GM23338 (cell line): ENCODE measurements around the gene ZNF536. TPM values are rescaled to one million over a fixed set of nuclear protein-coding genes. Genes with fewer than 3 reads are reported as not detected.
A peak's percentile ranks its signal among the peaks of the same experiment; 100 is the strongest.

ENCODE experiments used
- ATAC-seq: fragments of 200-7000 bp; cut with Tn5 transposase; 3 replicates; pipeline ENCODE4 v1.9.1; 2020
- DNase-seq: peaks from one replicate; pipeline ENCODE4 v3.0.0-alpha.2; 2015; ENCODE audit warnings: low spot score
- H2AFZ ChIP-seq: fragments of 200-600 bp; sonication (generic); 2 replicates; pipeline ENCODE4 v1.8.0; 2016; ENCODE audit warnings: antibody characterized with exemption, mild to moderate bottlenecking, moderate library complexity
- H3F3A ChIP-seq: fragments of 200-600 bp; sonication (generic); replicated peaks from 2 replicates; pipeline ENCODE4 v1.8.0; 2017; ENCODE audit warnings: antibody characterized with exemption, mixed run types, low read depth
- H3K27ac ChIP-seq: fragments of 200-600 bp; sonication (generic); 2 replicates; pipeline ENCODE4 v1.6.1; 2016; ENCODE audit warnings: low read depth
- H3K27me3 ChIP-seq: fragments of 200-600 bp; sonication (generic); 2 replicates; pipeline ENCODE4 v1.8.0; 2016; ENCODE audit warnings: mild to moderate bottlenecking, mixed run types, moderate library complexity; ENCODE audit not compliant: insufficient read depth
- H3K36me3 ChIP-seq: fragments of 200-600 bp; sonication (generic); 2 replicates; pipeline ENCODE4 v1.8.0; 2016; ENCODE audit warnings: mild to moderate bottlenecking; ENCODE audit not compliant: insufficient read depth
- H3K4me1 ChIP-seq: fragments of 200-600 bp; sonication (generic); 2 replicates; pipeline ENCODE4 v1.8.0; 2016; ENCODE audit warnings: mild to moderate bottlenecking, moderate library complexity; ENCODE audit not compliant: insufficient read depth
- H3K4me2 ChIP-seq: fragments of 200-600 bp; sonication (generic); 2 replicates; pipeline ENCODE4 v1.7.1; 2017; ENCODE audit warnings: mixed run types
- H3K4me3 ChIP-seq: fragments of 200-600 bp; sonication (generic); 2 replicates; pipeline ENCODE4 v1.6.1; 2016; ENCODE audit warnings: mixed run types
- H3K79me2 ChIP-seq: fragments of 200-600 bp; sonication (generic); replicated peaks from 2 replicates; pipeline ENCODE4 v1.8.0; 2017; ENCODE audit warnings: mild to moderate bottlenecking; ENCODE audit not compliant: insufficient read depth
- H3K9me2 ChIP-seq: fragments of 200-600 bp; sonication (generic); 2 replicates; pipeline ENCODE4 v1.8.0; 2017; ENCODE audit not compliant: insufficient read depth
- H4K20me1 ChIP-seq: fragments of 200-600 bp; sonication (generic); replicated peaks from 2 replicates; pipeline ENCODE4 v1.8.0; 2017; ENCODE audit warnings: mild to moderate bottlenecking; ENCODE audit not compliant: insufficient read depth
- H3K27ac Mint-ChIP-seq: 2 replicates; pipeline ENCODE4 v1.8.0; 2020; ENCODE audit warnings: inconsistent platforms, mild to moderate bottlenecking, moderate library complexity, mixed read lengths
- H3K27me3 Mint-ChIP-seq: 3 replicates; pipeline ENCODE4 v1.8.0; 2022; ENCODE audit warnings: low read depth, mild to moderate bottlenecking, moderate library complexity, mixed read lengths, inconsistent platforms; ENCODE audit not compliant: insufficient read depth, poor library complexity
- H3K36me3 Mint-ChIP-seq: 3 replicates; pipeline ENCODE4 v1.8.0; 2021; ENCODE audit warnings: low read depth, mild to moderate bottlenecking, inconsistent platforms, moderate library complexity, mixed read lengths
- H3K4me1 Mint-ChIP-seq: 3 replicates; pipeline ENCODE4 v1.8.0; 2020; ENCODE audit warnings: mild to moderate bottlenecking, inconsistent platforms, mixed read lengths
- H3K4me3 Mint-ChIP-seq: 3 replicates; pipeline ENCODE4 v1.8.0; 2021; ENCODE audit warnings: moderate library complexity, mild to moderate bottlenecking, inconsistent platforms, mixed read lengths
- H3K9me3 Mint-ChIP-seq: 3 replicates; pipeline ENCODE4 v1.8.0; 2020; ENCODE audit warnings: moderate library complexity, mild to moderate bottlenecking, inconsistent platforms, mixed read lengths
- CREB1 ChIP-seq: fragments of 250-450 bp; sonication (Bioruptor Pico); IDR thresholded peaks from 2 replicates; pipeline ENCODE4 v1.5.0; 2020; ENCODE audit warnings: low read depth, mild to moderate bottlenecking, moderate library complexity
- CTCF ChIP-seq, 2 experiments: fragments of 200-600 bp in 1 of 2; sonication (generic) in 1 of 2; conservative IDR thresholded peaks; 2 replicates each; pipeline versions ENCODE4 v1.5.1 to v1.6.1; 2016 to 2017; ENCODE audit warnings: antibody characterized with exemption in 2 of 2, low read depth in 2 of 2, mild to moderate bottlenecking in 2 of 2, moderate library complexity in 1 of 2
- ETS1 ChIP-seq: IDR thresholded peaks from 2 replicates; pipeline ENCODE4 v1.6.1; 2016; ENCODE audit warnings: antibody characterized with exemption
- EZH2 ChIP-seq: fragments of 200-600 bp; sonication (generic); IDR thresholded peaks from one replicate; pipeline ENCODE4 v1.8.0; 2017; ENCODE audit warnings: antibody characterized with exemption, mild to moderate bottlenecking, low read depth; ENCODE audit not compliant: unreplicated experiment
- EZH2phosphoT487 ChIP-seq: fragments of 200-600 bp; sonication (generic); IDR thresholded peaks from one replicate; pipeline ENCODE4 v1.8.1; 2018; ENCODE audit warnings: antibody characterized with exemption; ENCODE audit not compliant: unreplicated experiment
- JUNB ChIP-seq: IDR thresholded peaks from one replicate; pipeline ENCODE4 v1.6.1; 2016; ENCODE audit warnings: antibody characterized with exemption; ENCODE audit not compliant: unreplicated experiment
- POLR2AphosphoS5 ChIP-seq: IDR thresholded peaks from 2 replicates; pipeline ENCODE4 v1.6.1; 2016; ENCODE audit warnings: antibody characterized with exemption, low read depth
- REST ChIP-seq: IDR thresholded peaks from one replicate; pipeline ENCODE4 v1.6.1; 2018; ENCODE audit warnings: antibody characterized with exemption; ENCODE audit not compliant: unreplicated experiment
- STAT1 ChIP-seq: IDR thresholded peaks from one replicate; pipeline ENCODE4 v1.6.1; 2016; ENCODE audit warnings: antibody characterized with exemption; ENCODE audit not compliant: unreplicated experiment
- ZNF331 ChIP-seq: fragments of 250-450 bp; sonication (Bioruptor Pico); IDR thresholded peaks from 2 replicates; pipeline ENCODE4 v1.5.0; 2020; ENCODE audit warnings: low read depth, mild to moderate bottlenecking, moderate library complexity
- ZNF462 ChIP-seq: fragments of 250-450 bp; sonication (Bioruptor Pico); IDR thresholded peaks from 2 replicates; pipeline ENCODE4 v1.5.0; 2020; ENCODE audit warnings: mild to moderate bottlenecking, moderate library complexity
- polyA plus RNA-seq: library from polyadenylated mRNA; unstranded; fragments of >200 nt; fragmentation: Nextera tagmentation; extraction: Ambion mirVana; gene quantifications from 2 replicates; pipeline ENCODE4 v1.2.1, GENCODE V29; 2016
- total RNA-seq: library from RNA; depleted of rRNA; stranded (reverse); fragments of >200 nt; shearing (Covaris generic); gene quantifications from 2 replicates; pipeline ENCODE4 v1.2.3, GENCODE V29; 2014

ZNF536 gene
- total and polyA plus RNA-seq, 2 experiments from 2014 or later: 0.07 TPM; not detected in 1

- no peak for TF ChIP-seq STAT1
- TF ChIP-seq JUNB: no peak
- TF ChIP-seq ETS1: no peak
- TF ChIP-seq EZH2: no peak
- TF ChIP-seq EZH2phosphoT487: no peak
- no peak for TF ChIP-seq CREB1 (CRISPR knock-in tag)
- TF ChIP-seq REST: no peak
- TF ChIP-seq ZNF331 (CRISPR knock-in tag): no peak
- no peak for TF ChIP-seq CTCF (conservative IDR thresholded peaks at IDR 0.05; ENCODE audit: low read depth in 2 of 2)
- TF ChIP-seq POLR2AphosphoS5: no peak
These were observed 222.0 kb downstream of the ZNF536 start (continued) for GRCh38 chr19:30593975-30594745.

- H3K36me3 ChIP-seq: no peaks in the 10 kb centered on the region
- 0 out of 3 replicates have a peak, but pooled peaks have one; percentile 11 for ATAC-seq
- no peak overlapping the region for H2AFZ ChIP-seq
- H3K4me2 ChIP-seq: peak overlapping the region; percentile 10; the same call in 1 of the 2 replicates
- no peaks in the 10 kb centered on the region for H3K79me2 ChIP-seq
- Mint-ChIP-seq H3K36me3 (no peaks in the 10 kb centered on the region), H3K9me3 (0 out of 3 replicates have a peak, but pooled peaks cover under 1% of the 10 kb centered on the region), H3K4me1 (peaks cover 47% of the 10 kb centered on the region), H3K4me3 (peak overlapping the region; percentile 48), H3K27ac (peak overlapping the region; percentile 81), H3K27me3 (peaks cover 11% of the 10 kb centered on the region)
- H4K20me1 ChIP-seq: no peaks in the 10 kb centered on the region
- peak overlapping the region; percentile 9; the same call in 1 of the 2 replicates for H3K27ac ChIP-seq
- no peaks in the 10 kb centered on the region for H3K27me3 ChIP-seq
- H3K9me2 ChIP-seq: peaks cover 11% of the 10 kb centered on the region
- no peak overlapping the region for H3K4me3 ChIP-seq
- no peak for DNase-seq
- peaks cover 23% of the 10 kb centered on the region for H3K4me1 ChIP-seq
- no peaks in the 10 kb centered on the region for H3F3A ChIP-seq
- TF ChIP-seq CREB1 (CRISPR knock-in tag) (no peak), ZNF462 (CRISPR knock-in tag) (no peak)
These were observed 224.1 kb downstream of the ZNF536 start for GRCh38 chr19:30596268-30596667.
